ENCODE results near the gene ANKRD60. TPM values are rescaled to one million over a fixed set of nuclear protein-coding genes. Genes with fewer than 3 reads are reported as not detected.
A peak's percentile ranks its signal among the peaks of the same experiment; 100 is the strongest.

The ANKRD60 gene
- total RNA-seq, 1 donor from 2014 or later = not detected

GRCh38 chr20:58227391-58228102 lies 906 bp downstream of the ANKRD60 start:
- Mint-ChIP-seq H3K27ac (no peak overlapping the region), H3K4me1 (ENCODE audit: low read depth) (peaks cover 40% of the 10 kb centered on the region), H3K36me3 (ENCODE audit: low read depth) (peaks cover 41% of the 10 kb centered on the region), H3K9me3 (peaks cover 8% of the 10 kb centered on the region), H3K27me3 (ENCODE audit: low read depth) (peaks cover 39% of the 10 kb centered on the region), H3K4me3 (ENCODE audit: low read depth) (peak overlapping the region; percentile 0)
- intact Hi-C loops (cut with micrococcal nuclease) = no loop called here
- DNase-seq (ENCODE audit: low spot score) = no peak

- H3K4me3 Mint-ChIP-seq (ENCODE audit: low read depth) = no peak overlapping the region
- intact Hi-C loops (cut with micrococcal nuclease) = no loop called here
- peaks cover 8% of the 10 kb centered on the region for H3K9me3 Mint-ChIP-seq
- no peak overlapping the region for H3K27ac Mint-ChIP-seq
- peaks cover 44% of the 10 kb centered on the region for H3K27me3 Mint-ChIP-seq (ENCODE audit: low read depth)
- H3K4me1 Mint-ChIP-seq (ENCODE audit: low read depth) = peaks cover 45% of the 10 kb centered on the region
- peaks cover 28% of the 10 kb centered on the region for H3K36me3 Mint-ChIP-seq (ENCODE audit: low read depth)
- DNase-seq (ENCODE audit: low spot score) = no peak
Measured at GRCh38 chr20:58225452-58226200, 2.8 kb downstream of the ANKRD60 start.

GRCh38 chr20:58224974-58225373 lies 3.5 kb downstream of the ANKRD60 start:
- peaks cover 21% of the 10 kb centered on the region for H3K36me3 Mint-ChIP-seq (ENCODE audit: low read depth)
- H3K4me1 Mint-ChIP-seq (ENCODE audit: low read depth) = peaks cover 41% of the 10 kb centered on the region
- intact Hi-C loops (cut with micrococcal nuclease) = no loop called here
- H3K27me3 Mint-ChIP-seq (ENCODE audit: low read depth) = peaks cover 43% of the 10 kb centered on the region
- DNase-seq (ENCODE audit: low spot score) = no peak
- H3K27ac Mint-ChIP-seq = no peak overlapping the region
- H3K9me3 Mint-ChIP-seq = peaks cover 13% of the 10 kb centered on the region
- no peak overlapping the region for H3K4me3 Mint-ChIP-seq (ENCODE audit: low read depth)

GRCh38 chr20:58224097-58224496 lies 4.4 kb downstream of the ANKRD60 start:
- intact Hi-C loops (cut with micrococcal nuclease) = no loop called here
- H3K27ac Mint-ChIP-seq = peak overlapping the region; percentile 59
- no peak for DNase-seq (ENCODE audit: low spot score)
- peaks cover 37% of the 10 kb centered on the region for H3K27me3 Mint-ChIP-seq (ENCODE audit: low read depth)
- peaks cover 17% of the 10 kb centered on the region for H3K36me3 Mint-ChIP-seq (ENCODE audit: low read depth)
- H3K9me3 Mint-ChIP-seq = peaks cover 22% of the 10 kb centered on the region
- H3K4me3 Mint-ChIP-seq (ENCODE audit: low read depth) = no peak overlapping the region
- H3K4me1 Mint-ChIP-seq (ENCODE audit: low read depth) = peaks cover 35% of the 10 kb centered on the region

- intact Hi-C loops (cut with micrococcal nuclease) = no loop called here
- peaks cover 16% of the 10 kb centered on the region for H3K36me3 Mint-ChIP-seq (ENCODE audit: low read depth)
- H3K4me3 Mint-ChIP-seq (ENCODE audit: low read depth) = no peak overlapping the region
- H3K27ac Mint-ChIP-seq = peak overlapping the region; percentile 31
- DNase-seq (ENCODE audit: low spot score) = no peak
- peaks cover 32% of the 10 kb centered on the region for H3K4me1 Mint-ChIP-seq (ENCODE audit: low read depth)
- H3K9me3 Mint-ChIP-seq = peaks cover 28% of the 10 kb centered on the region
- H3K27me3 Mint-ChIP-seq (ENCODE audit: low read depth) = peaks cover 36% of the 10 kb centered on the region
Measured at GRCh38 chr20:58223358-58223941, 5.0 kb downstream of the ANKRD60 start.

- no peak for DNase-seq (ENCODE audit: low spot score)
- Mint-ChIP-seq H3K36me3 (ENCODE audit: low read depth) (peaks cover 15% of the 10 kb centered on the region), H3K9me3 (peaks cover 27% of the 10 kb centered on the region), H3K27ac (no peak overlapping the region), H3K27me3 (ENCODE audit: low read depth) (peaks cover 29% of the 10 kb centered on the region), H3K4me3 (ENCODE audit: low read depth) (no peak overlapping the region), H3K4me1 (ENCODE audit: low read depth) (peaks cover 32% of the 10 kb centered on the region)
- intact Hi-C loops (cut with micrococcal nuclease) = no loop called here
Measured at GRCh38 chr20:58222446-58222845, 6.0 kb downstream of the ANKRD60 start.

- Mint-ChIP-seq H3K4me1 (ENCODE audit: low read depth) (peaks cover 21% of the 10 kb centered on the region), H3K27me3 (ENCODE audit: low read depth) (peaks cover 17% of the 10 kb centered on the region), H3K4me3 (ENCODE audit: low read depth) (no peak overlapping the region), H3K36me3 (ENCODE audit: low read depth) (peaks cover 6% of the 10 kb centered on the region), H3K9me3 (peaks cover 21% of the 10 kb centered on the region), H3K27ac (peak overlapping the region; percentile 18)
- intact Hi-C loops (cut with micrococcal nuclease) = no loop called here
- DNase-seq (ENCODE audit: low spot score) = no peak
Measured at GRCh38 chr20:58219342-58219700, 9.1 kb downstream of the ANKRD60 start.

GRCh38 chr20:58218665-58219341 lies 9.7 kb downstream of the ANKRD60 start:
- intact Hi-C loops (cut with micrococcal nuclease) = no loop called here
- Mint-ChIP-seq H3K27me3 (ENCODE audit: low read depth) (peaks cover 19% of the 10 kb centered on the region), H3K9me3 (peaks cover 21% of the 10 kb centered on the region), H3K36me3 (ENCODE audit: low read depth) (peaks cover 6% of the 10 kb centered on the region), H3K4me3 (ENCODE audit: low read depth) (no peak overlapping the region), H3K4me1 (ENCODE audit: low read depth) (peaks cover 17% of the 10 kb centered on the region), H3K27ac (peak overlapping the region; percentile 18)
- DNase-seq (ENCODE audit: low spot score) = no peak

- Mint-ChIP-seq H3K36me3 (ENCODE audit: low read depth) (peaks cover 6% of the 10 kb centered on the region), H3K4me3 (ENCODE audit: low read depth) (no peak overlapping the region), H3K27ac (no peak overlapping the region), H3K27me3 (ENCODE audit: low read depth) (peaks cover 26% of the 10 kb centered on the region), H3K4me1 (ENCODE audit: low read depth) (peaks cover 4% of the 10 kb centered on the region), H3K9me3 (peaks cover 21% of the 10 kb centered on the region)
- intact Hi-C loops (cut with micrococcal nuclease) = no loop called here
- DNase-seq (ENCODE audit: low spot score) = no peak
Measured at GRCh38 chr20:58216334-58216733, 12.1 kb downstream of the ANKRD60 start.

- DNase-seq (ENCODE audit: low spot score) = no peak
- H3K27me3 Mint-ChIP-seq (ENCODE audit: low read depth) = peaks cover 20% of the 10 kb centered on the region
- intact Hi-C loops (cut with micrococcal nuclease) = no loop called here
- H3K36me3 Mint-ChIP-seq (ENCODE audit: low read depth) = peaks cover 6% of the 10 kb centered on the region
- H3K27ac Mint-ChIP-seq = no peak overlapping the region
- H3K9me3 Mint-ChIP-seq = peaks cover 17% of the 10 kb centered on the region
- no peak overlapping the region for H3K4me3 Mint-ChIP-seq (ENCODE audit: low read depth)
- peaks cover 4% of the 10 kb centered on the region for H3K4me1 Mint-ChIP-seq (ENCODE audit: low read depth)
Measured at GRCh38 chr20:58215116-58215515, 13.3 kb downstream of the ANKRD60 start.

GRCh38 chr20:58214310-58214709 lies 14.1 kb downstream of the ANKRD60 start:
- Mint-ChIP-seq H3K4me1 (ENCODE audit: low read depth) (peaks cover 7% of the 10 kb centered on the region), H3K9me3 (peaks cover 9% of the 10 kb centered on the region), H3K36me3 (ENCODE audit: low read depth) (peaks cover 5% of the 10 kb centered on the region), H3K4me3 (ENCODE audit: low read depth) (no peak overlapping the region), H3K27ac (no peak overlapping the region), H3K27me3 (ENCODE audit: low read depth) (peaks cover 20% of the 10 kb centered on the region)
- no peak for DNase-seq (ENCODE audit: low spot score)
- intact Hi-C loops (cut with micrococcal nuclease) = no loop called here

GRCh38 chr20:58213716-58214115 lies 14.7 kb downstream of the ANKRD60 start:
- Mint-ChIP-seq H3K36me3 (ENCODE audit: low read depth) (no peaks in the 10 kb centered on the region), H3K4me1 (ENCODE audit: low read depth) (peaks cover 4% of the 10 kb centered on the region), H3K27ac (no peak overlapping the region), H3K27me3 (ENCODE audit: low read depth) (peaks cover 15% of the 10 kb centered on the region), H3K9me3 (peaks cover 3% of the 10 kb centered on the region), H3K4me3 (ENCODE audit: low read depth) (no peak overlapping the region)
- intact Hi-C loops (cut with micrococcal nuclease) = no loop called here
- no peak for DNase-seq (ENCODE audit: low spot score)

Measured in activated T-helper 2 cell treated with anti-CD3 and anti-CD28 coated beads, Interferon-gamma antibody, Interleukin-2, Interleukin-4, amounts not matched to agents 10 μg/mL and 5 μg/mL and 100 μg/mL, durations not matched to agents 14 hours and 24 hours and 36 hours (primary cell).